GM12878 (cell line): ENCODE results near the gene SPINK4. TPM values are rescaled to one million over a fixed set of nuclear protein-coding genes. Genes with fewer than 3 reads are reported as not detected.
A peak's percentile ranks its signal among the peaks of the same experiment; 100 is the strongest.

Source experiments
- ATAC-seq: fragments of 200-7000 bp; cut with Tn5 transposase; 3 replicates; pipeline ENCODE4 v1.9.1; 2020; ENCODE audit warnings: mild to moderate bottlenecking, moderate library complexity
- BruUV-seq: library from RNA; stranded (reverse); fragments of 400-500 nt; replicated peaks from 2 replicates; lab custom pipeline; 2021; lab: Mats Ljungman, UMichigan
- CTCF ChIA-PET: fragments of 300-600 bp; sonication (Branson Sonifier 250); formaldehyde crosslinking; extraction: SDS; loops from one replicate; lab custom pipeline; 2021; ENCODE audit warnings: inconsistent platforms; lab: Yijun Ruan, JAX
- POLR2A ChIA-PET: fragments of 350-600 bp; formaldehyde crosslinking; extraction: SDS; loops from one replicate; lab custom pipeline; 2021; ENCODE audit warnings: inconsistent platforms; lab: Charles Lee
- RAD21 ChIA-PET: fragments of 300-600 bp; sonication (Branson Sonifier 250); formaldehyde crosslinking; loops from one replicate; lab custom pipeline; 2023; ENCODE audit warnings: antibody characterized with exemption; ENCODE audit not compliant: unreplicated experiment; lab: Charles Lee
- SMC1A ChIA-PET: fragments of 300-600 bp; sonication (Branson Sonifier 250); formaldehyde crosslinking; loops from one replicate; lab custom pipeline; 2023; ENCODE audit not compliant: unreplicated experiment, uncharacterized antibody; lab: Charles Lee
- DNase-seq: peaks from one replicate; pipeline ENCODE4 v3.0.0-alpha.2; 2011; ENCODE audit warnings: low read depth, low spot score
- FAIRE-seq: peaks from 3 replicates; lab custom pipeline; 2011; peaks lifted over from hg19 to GRCh38; lab: Jason Lieb, UNC
- H2AFZ ChIP-seq: 2 replicates; pipeline ENCODE4 v1.6.0; 2011; ENCODE audit warnings: low read depth, low read length, control low read depth; ENCODE audit not compliant: control insufficient read depth
- H3K27ac ChIP-seq: 2 replicates; pipeline ENCODE4 v1.5.1; 2011; ENCODE audit warnings: control low read depth; ENCODE audit not compliant: control insufficient read depth, insufficient read depth
- H3K27me3 ChIP-seq, 2 experiments: replicated peaks in 1 of 2; 2 replicates each; pipeline versions ENCODE4 v1.6.0 to v1.6.1; 2011; ENCODE audit warnings: low read length in 1 of 2; ENCODE audit not compliant: control insufficient read depth in 2 of 2, insufficient read depth in 2 of 2
- H3K36me3 ChIP-seq, 2 experiments: 2 replicates each; pipeline ENCODE4 v1.5.1; 2011; ENCODE audit warnings: low read length in 1 of 2; ENCODE audit not compliant: control insufficient read depth in 2 of 2, insufficient read depth in 2 of 2
- H3K4me1 ChIP-seq: 2 replicates; pipeline ENCODE4 v1.6.1; 2011; ENCODE audit warnings: mild to moderate bottlenecking, low read length, moderate library complexity, mixed read lengths; ENCODE audit not compliant: control insufficient read depth, insufficient read depth
- H3K4me2 ChIP-seq: 2 replicates; pipeline ENCODE4 v1.6.0; 2011; ENCODE audit warnings: control low read depth; ENCODE audit not compliant: control insufficient read depth, insufficient read depth
- H3K4me3 ChIP-seq: fragments of 200-600 bp; sonication (generic); 2 replicates; pipeline ENCODE4 v1.5.1; 2016
- H3K79me2 ChIP-seq: 2 replicates; pipeline ENCODE4 v1.6.0; 2011; ENCODE audit warnings: low read length; ENCODE audit not compliant: control insufficient read depth, insufficient read depth
- H3K9ac ChIP-seq: 2 replicates; pipeline ENCODE4 v1.8.0; 2011; ENCODE audit warnings: low read length, control low read depth, mixed read lengths; ENCODE audit not compliant: control insufficient read depth, insufficient read depth
- H3K9me3 ChIP-seq: replicated peaks from 3 replicates; pipeline ENCODE4 v1.5.1; 2011; ENCODE audit warnings: mild to moderate bottlenecking, low read length; ENCODE audit not compliant: control insufficient read depth, insufficient read depth
- H4K20me1 ChIP-seq: 2 replicates; pipeline ENCODE4 v1.6.0; 2011; ENCODE audit not compliant: control insufficient read depth, insufficient read depth
- BCL3 ChIP-seq: IDR thresholded peaks from 2 replicates; pipeline ENCODE4 v1.6.1; 2011; ENCODE audit warnings: borderline replicate concordance, low read depth, mild to moderate bottlenecking, moderate library complexity, low read length; ENCODE audit not compliant: insufficient read depth, poor library complexity, severe bottlenecking
- NFYB ChIP-seq: IDR thresholded peaks from 2 replicates; pipeline ENCODE4 v1.6.1; 2011; ENCODE audit warnings: low read depth, mild to moderate bottlenecking, low read length, improper control_type of control experiment, moderate library complexity; ENCODE audit not compliant: insufficient read depth
- RAD21 ChIP-seq: IDR thresholded peaks from 2 replicates; pipeline ENCODE4 v1.6.1; 2011; ENCODE audit warnings: mild to moderate bottlenecking, low read depth, low read length, moderate library complexity; ENCODE audit not compliant: insufficient read depth
- RELA ChIP-seq: fragments of 450-650 bp; IDR thresholded peaks from 2 replicates; pipeline ENCODE4 v1.8.0; 2014; ENCODE audit warnings: borderline replicate concordance; ENCODE audit not compliant: partially characterized antibody
- SPI1 ChIP-seq: IDR thresholded peaks from 2 replicates; pipeline ENCODE4 v1.6.1; 2011; ENCODE audit warnings: low read depth, mild to moderate bottlenecking, low read length, moderate library complexity, borderline replicate concordance; ENCODE audit not compliant: insufficient read depth
- ZNF24 ChIP-seq: fragments of 450-650 bp; IDR thresholded peaks from 2 replicates; pipeline ENCODE4 v1.6.1; 2017; ENCODE audit warnings: antibody characterized with exemption, mild to moderate bottlenecking
- WGBS: methylation state at CpG from one replicate; pipeline ENCODE4 v1.1.6; 2016; ENCODE audit warnings: low lambda C conversion rate; ENCODE audit not compliant: insufficient replicate concordance, insufficient coverage; ENCODE audit errors: missing lambda C conversion rate; 5-methylcytosine and 5-hydroxymethylcytosine counted together
- in situ Hi-C: fragments of 300-500 bp; cut with MboI; formaldehyde crosslinking; loops from 9 replicates; pipeline ENCODE4 v1.14.3; 2018; ENCODE audit warnings: mixed read lengths
- intact Hi-C: fragments of 100-400 bp; cut with micrococcal nuclease; formaldehyde crosslinking; loops from one replicate; pipeline ENCODE4 v1.14.2; 2022; ENCODE audit not compliant: unreplicated experiment
- polyA plus RNA-seq, 11 experiments: library from polyadenylated mRNA; depleted of rRNA in 4 of 11; unstranded in 6 of 11; stranded (reverse) in 5 of 11; fragments of >200 nt; fragmentation: Nextera tagmentation in 4 of 11; fragmentation: Illumina TruSeq in 1 of 11; extraction: Ambion mirVana in 4 of 11; extraction: Trizol in 1 of 11; gene quantifications; 1 replicate in 1 of 11; 2 replicates in 10 of 11; pipeline versions ENCODE4 v1.2.1 to v1.2.3, GENCODE V29; 2011 to 2016; ENCODE audit warnings: inconsistent platforms in 2 of 11, missing spikeins in 2 of 11, low read depth in 1 of 11
- total RNA-seq, 4 experiments: library from RNA; depleted of rRNA in 3 of 4; stranded (reverse); fragments of >200 nt in 3 of 4; fragmentation: Illumina TruSeq in 1 of 4; extraction: Trizol in 1 of 4; gene quantifications; 2 replicates each; pipeline versions ENCODE4 v1.2.1 to v1.2.3, GENCODE V29; 2013 to 2021

Gene SPINK4
- total and polyA plus RNA-seq, 10 of the 15 experiments (the other 5 are each of a cell fraction or from before 2014, with no cell fraction given), result not detected

DNA sequence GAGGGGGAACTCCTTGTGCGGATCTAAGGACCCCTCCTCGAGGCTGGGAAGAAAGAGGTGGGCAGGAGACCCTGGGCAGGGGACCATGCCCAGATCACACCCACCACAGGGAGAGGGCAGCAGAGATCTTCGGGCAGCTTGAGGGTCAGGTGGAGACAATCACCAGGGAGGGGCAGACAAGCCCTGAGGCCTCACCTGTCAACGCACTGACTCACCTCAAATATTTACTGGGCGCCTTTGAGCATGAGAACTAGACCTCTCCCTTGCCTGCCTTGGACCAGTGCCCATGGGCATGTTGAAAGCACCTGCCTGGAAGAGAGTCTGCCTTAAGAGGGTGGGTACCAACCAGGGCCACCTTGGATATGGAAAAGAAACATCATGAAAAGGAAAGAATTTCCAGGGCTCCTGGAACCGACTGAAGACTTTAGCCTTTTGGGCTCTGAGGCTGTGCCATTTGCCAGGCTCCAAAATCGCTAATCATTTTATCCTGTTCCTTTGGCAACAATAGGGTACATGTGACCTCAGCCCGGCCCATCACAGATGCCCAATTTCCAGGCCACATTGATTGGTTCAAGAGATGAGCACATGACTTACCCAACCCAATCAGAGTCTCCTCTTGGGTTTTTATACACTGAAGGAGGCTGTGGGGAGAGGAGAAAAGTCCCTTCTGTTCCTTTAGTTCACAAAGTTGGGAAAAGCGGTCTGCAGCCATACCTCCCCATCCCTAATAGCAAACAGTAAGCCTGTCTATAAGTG, 10.4 kb upstream of the SPINK4 start:
- SMC1A ChIA-PET, result no interaction called here
- DNase-seq (no peak), ATAC-seq (no peak), FAIRE-seq (no peak)
- no peak overlapping the region for H3K4me3 ChIP-seq
- in situ Hi-C loops, result no loop called here
- H3K4me2 ChIP-seq, result no peak overlapping the region
- CTCF ChIA-PET, result interaction anchor here (1.6 to 4.7 kb wide), 2 partner anchors 148 to 150 kb away, joined by 6 to 142 read pairs; no protein-coding TSS in a partner anchor
- RAD21 ChIA-PET, result no interaction called here
- intact Hi-C loops, result no loop called here
- no peak overlapping the region for H2AFZ ChIP-seq
- no peak overlapping the region for H3K27ac ChIP-seq
- POLR2A ChIA-PET, result no interaction called here
- no peaks in the 10 kb centered on the region for H3K36me3 ChIP-seq
- peaks cover 17% of the 10 kb centered on the region for H3K4me1 ChIP-seq
- no peaks in the 10 kb centered on the region for H3K9me3 ChIP-seq
- no peaks in the 10 kb centered on the region for H3K27me3 ChIP-seq
- TF ChIP-seq SPI1, result no peak
- no peak for TF ChIP-seq ZNF24
- TF ChIP-seq BCL3, result no peak
- TF ChIP-seq RAD21, result peak; percentile 24; the same call in 1 of the 2 replicates
- TF ChIP-seq RELA, result no peak
- peak; percentile 64 for TF ChIP-seq NFYB
- no TSS peak for BruUV-seq
- H4K20me1 ChIP-seq, result no peaks in the 10 kb centered on the region
- H3K79me2 ChIP-seq, result no peaks in the 10 kb centered on the region
- 67% methylated on average over 9 of the region's 9 CpGs for WGBS
- no peak overlapping the region for H3K9ac ChIP-seq
